H1 (cell line): ENCODE data around the gene ARID3B. TPM values are rescaled to one million over a fixed set of nuclear protein-coding genes. Genes with fewer than 3 reads are reported as not detected.

Experiments
- CTCF ChIA-PET: fragments of 300-600 bp; sonication (Branson Sonifier 250); formaldehyde crosslinking; loops from one replicate; lab custom pipeline; 2021; ENCODE audit not compliant: partially characterized antibody; lab: Charles Lee
- POLR2A ChIA-PET: fragments of 300-600 bp; sonication (Branson Sonifier 250); formaldehyde crosslinking; loops from one replicate; lab custom pipeline; 2021; ENCODE audit warnings: inconsistent platforms; ENCODE audit not compliant: partially characterized antibody; lab: Charles Lee
- DNase-seq, 2 experiments: peaks; one replicate each; pipeline versions ENCODE4 v3.0.0 to v3.0.0-alpha.2; 2010 to 2022; ENCODE audit warnings: low spot score in 2 of 2, low read depth in 1 of 2, mixed read lengths in 1 of 2
- FAIRE-seq: peaks from 2 replicates; lab custom pipeline; 2011; peaks lifted over from hg19 to GRCh38; lab: Jason Lieb, UNC
- H2AFZ ChIP-seq: 2 replicates; pipeline ENCODE4 v1.8.1; 2012; ENCODE audit warnings: low read length, inconsistent platforms
- H2AK5ac ChIP-seq: 2 replicates; pipeline ENCODE4 v1.6.1; 2013; ENCODE audit warnings: low read depth, low read length
- H2BK120ac ChIP-seq: replicated peaks from 2 replicates; pipeline ENCODE3; 2013; ENCODE audit warnings: low read depth, low read length, inconsistent platforms
- H2BK12ac ChIP-seq: 2 replicates; pipeline ENCODE4 v1.6.1; 2013; ENCODE audit warnings: low read depth, low read length
- H2BK15ac ChIP-seq: 2 replicates; pipeline ENCODE4 v1.6.1; 2013; ENCODE audit warnings: low read length
- H2BK20ac ChIP-seq: 2 replicates; pipeline ENCODE4 v1.6.1; 2013; ENCODE audit warnings: low read length
- H2BK5ac ChIP-seq: 2 replicates; pipeline ENCODE4 v1.6.1; 2013; ENCODE audit warnings: low read depth, low read length
- H3K14ac ChIP-seq: 2 replicates; pipeline ENCODE4 v1.6.1; 2013; ENCODE audit warnings: inconsistent platforms; ENCODE audit not compliant: insufficient read length
- H3K18ac ChIP-seq: 2 replicates; pipeline ENCODE4 v1.6.1; 2013; ENCODE audit warnings: low read length; ENCODE audit errors: extremely low read depth
- H3K23ac ChIP-seq: 2 replicates; pipeline ENCODE4 v1.6.1; 2013; ENCODE audit warnings: inconsistent platforms; ENCODE audit not compliant: insufficient read length
- H3K23me2 ChIP-seq: 2 replicates; pipeline ENCODE4 v1.6.1; 2013; ENCODE audit warnings: low read depth, low read length
- H3K27ac ChIP-seq: 2 replicates; pipeline ENCODE4 v1.6.1; 2011; ENCODE audit warnings: low read depth, low read length, inconsistent platforms
- H3K27me3 ChIP-seq, 4 experiments: replicated peaks in 1 of 4; 1 replicate in 1 of 4; 2 replicates in 3 of 4; pipeline versions ENCODE4 v1.6.1 to v1.8.1; 2011 to 2013; ENCODE audit warnings: low read length in 3 of 4, mild to moderate bottlenecking in 3 of 4, inconsistent platforms in 2 of 4, mixed read lengths in 2 of 4, moderate library complexity in 1 of 4; ENCODE audit not compliant: control insufficient read depth in 3 of 4, insufficient read depth in 3 of 4; ENCODE audit errors: extremely low read depth in 1 of 4
- H3K36me3 ChIP-seq, 4 experiments: 2 replicates each; pipeline versions ENCODE4 v1.6.1 to v1.8.1; 2011 to 2013; ENCODE audit warnings: mild to moderate bottlenecking in 4 of 4, low read length in 3 of 4, moderate library complexity in 2 of 4, control low read depth in 1 of 4, inconsistent platforms in 1 of 4; ENCODE audit not compliant: insufficient read depth in 4 of 4, control insufficient read depth in 2 of 4
- H3K4ac ChIP-seq: replicated peaks from 2 replicates; pipeline ENCODE3; 2013; ENCODE audit warnings: low read length, low read depth, mixed read lengths, inconsistent platforms; ENCODE audit not compliant: insufficient read length
- H3K4me1 ChIP-seq, 4 experiments: replicated peaks in 1 of 4; 1 replicate in 1 of 4; 2 replicates in 3 of 4; pipeline versions ENCODE4 v1.6.1 to v1.8.1; 2011 to 2013; ENCODE audit warnings: low read length in 3 of 4, inconsistent platforms in 2 of 4, mixed read lengths in 1 of 4; ENCODE audit not compliant: insufficient read depth in 4 of 4, control insufficient read depth in 3 of 4
- H3K4me2 ChIP-seq, 2 experiments: 2 replicates each; pipeline versions ENCODE4 v1.6.1 to v1.8.1; 2011 to 2013; ENCODE audit warnings: low read depth in 2 of 2, low read length in 2 of 2, control low read depth in 1 of 2, inconsistent platforms in 1 of 2, mild to moderate bottlenecking in 1 of 2; ENCODE audit not compliant: insufficient read depth in 1 of 2
- H3K4me3 ChIP-seq, 4 experiments: fragments of 200-600, 300-600 bp in 1 of 4; sonication (generic), shearing (Covaris generic), sonication (Bioruptor Twin) in 1 of 4; 2 replicates each; pipeline versions ENCODE4 v1.5.1 to v1.8.1; 2011 to 2016; ENCODE audit warnings: low read length in 4 of 4, low read depth in 3 of 4, control low read depth in 2 of 4, inconsistent platforms in 2 of 4, mild to moderate bottlenecking in 2 of 4, mixed read lengths in 1 of 4, moderate library complexity in 1 of 4; ENCODE audit not compliant: insufficient read depth in 2 of 4; ENCODE audit errors: extremely low read depth in 1 of 4
- H3K56ac ChIP-seq: replicated peaks from 2 replicates; pipeline ENCODE3; 2013; ENCODE audit warnings: low read depth, mild to moderate bottlenecking, mixed read lengths, low read length, inconsistent platforms; ENCODE audit not compliant: insufficient read length
- H3K79me1 ChIP-seq: 2 replicates; pipeline ENCODE4 v1.6.1; 2013; ENCODE audit warnings: low read depth, low read length, control low read depth
- H3K79me2 ChIP-seq, 2 experiments: 2 replicates each; pipeline versions ENCODE4 v1.6.1 to v1.8.1; 2012 to 2013; ENCODE audit warnings: low read length in 2 of 2, mild to moderate bottlenecking in 2 of 2, inconsistent platforms in 1 of 2; ENCODE audit not compliant: insufficient read depth in 2 of 2, control insufficient read depth in 1 of 2
- H3K9ac ChIP-seq, 4 experiments: replicated peaks in 1 of 4; 1 replicate in 1 of 4; 2 replicates in 3 of 4; pipeline versions ENCODE4 v1.6.1 to v1.8.1; 2011 to 2013; ENCODE audit warnings: low read depth in 3 of 4, low read length in 3 of 4, control low read depth in 2 of 4, mild to moderate bottlenecking in 2 of 4, moderate library complexity in 2 of 4, inconsistent platforms in 1 of 4; ENCODE audit errors: extremely low read depth in 1 of 4
- H3K9me3 ChIP-seq, 2 experiments: 2 replicates each; pipeline versions ENCODE4 v1.6.1 to v1.8.1; 2012 to 2013; ENCODE audit warnings: mild to moderate bottlenecking in 2 of 2, moderate library complexity in 2 of 2, control low read depth in 1 of 2, inconsistent platforms in 1 of 2, low read depth in 1 of 2, low read length in 1 of 2, mixed read lengths in 1 of 2; ENCODE audit not compliant: insufficient read depth in 2 of 2
- H4K20me1 ChIP-seq, 2 experiments: replicated peaks in 1 of 2; 2 replicates each; pipeline versions ENCODE3 to v1.8.1; 2011 to 2013; ENCODE audit warnings: inconsistent platforms in 2 of 2, low read length in 2 of 2, mild to moderate bottlenecking in 1 of 2; ENCODE audit not compliant: insufficient read depth in 2 of 2, control insufficient read depth in 1 of 2
- H4K5ac ChIP-seq: 2 replicates; pipeline ENCODE4 v1.6.1; 2013; ENCODE audit warnings: low read length, low read depth, mixed read lengths, inconsistent platforms; ENCODE audit not compliant: insufficient read length
- H4K8ac ChIP-seq: 2 replicates; pipeline ENCODE4 v1.8.0; 2013; ENCODE audit warnings: mild to moderate bottlenecking, moderate library complexity, low read length, inconsistent platforms; ENCODE audit not compliant: insufficient read depth; ENCODE audit errors: extremely low read depth
- H4K91ac ChIP-seq: replicated peaks from 2 replicates; pipeline ENCODE3; 2013; ENCODE audit warnings: low read length, mixed read lengths, inconsistent platforms; ENCODE audit not compliant: insufficient read length
- CBX8 ChIP-seq: fragments of 300-800, 300-1000 bp; sonication (generic); IDR thresholded peaks from 2 replicates; pipeline ENCODE4 v1.7.1; 2016; ENCODE audit warnings: low read depth, low read length, borderline replicate concordance
- CREB1 ChIP-seq: IDR thresholded peaks from 2 replicates; pipeline ENCODE4 v1.6.1; 2012; ENCODE audit warnings: inconsistent platforms
- CTBP2 ChIP-seq: IDR thresholded peaks from 2 replicates; pipeline ENCODE4 v1.7.0; 2011; ENCODE audit warnings: borderline replicate concordance, mild to moderate bottlenecking, moderate library complexity, mixed read lengths, low read length; ENCODE audit not compliant: insufficient read depth, insufficient read length
- EP300 ChIP-seq, 2 experiments: IDR thresholded peaks; 1 replicate in 1 of 2; 2 replicates in 1 of 2; pipeline ENCODE4 v1.6.1; 2011 to 2012; ENCODE audit warnings: low read depth in 2 of 2, low read length in 2 of 2, mild to moderate bottlenecking in 2 of 2, borderline replicate concordance in 1 of 2, inconsistent platforms in 1 of 2, moderate library complexity in 1 of 2
- NANOG ChIP-seq: IDR thresholded peaks from 2 replicates; pipeline ENCODE4 v1.6.1; 2011; ENCODE audit warnings: low read length, low read depth, mild to moderate bottlenecking, inconsistent platforms; ENCODE audit not compliant: insufficient read depth, poor library complexity, severe bottlenecking
- SUZ12 ChIP-seq: fragments of 200-600 bp; sonication (generic); IDR thresholded peaks from 2 replicates; pipeline ENCODE4 v1.6.1; 2012; ENCODE audit warnings: mild to moderate bottlenecking, inconsistent platforms, low read length, moderate library complexity, mixed read lengths
- WGBS, 2 experiments: shearing (Covaris generic) in 1 of 2; methylation state at CpG; one replicate each; pipeline versions ENCODE4 v1.1.6 to v1.1.7; 2013 to 2015; ENCODE audit warnings: low lambda C conversion rate in 2 of 2, mixed read lengths in 2 of 2, inconsistent platforms in 1 of 2, low coverage in 1 of 2, missing lambda C conversion rate in 1 of 2; ENCODE audit not compliant: insufficient replicate concordance in 2 of 2, insufficient coverage in 1 of 2, insufficient read length in 1 of 2; ENCODE audit errors: extremely low coverage in 1 of 2, missing lambda C conversion rate in 1 of 2; 5-methylcytosine and 5-hydroxymethylcytosine counted together
- polyA plus RNA-seq, 7 experiments: library from polyadenylated mRNA; depleted of rRNA in 3 of 7; stranded (reverse) in 5 of 7; unstranded in 2 of 7; fragments of >200 nt in 5 of 7; fragments of 200-250 nt in 2 of 7; gene quantifications; 1 replicate in 5 of 7; 2 replicates in 1 of 7; 4 replicates in 1 of 7; pipeline versions ENCODE4 v1.2.1 to v1.2.3, GENCODE V29; 2011 to 2013; ENCODE audit warnings: missing spikeins in 2 of 7, mixed read lengths in 2 of 7
- total RNA-seq: library from RNA; stranded (reverse); fragmentation: NEBNext Ultra II Directional; extraction: Animal tissue kit (Norgen Biotek cat#: 25700); gene quantifications from 2 replicates; pipeline ENCODE4 v1.2.1, GENCODE V29; 2021
- TF ChIP-seq, protein P1 (sequence below): IDR thresholded peaks from 2 replicates; pipeline ENCODE4 v1.6.1; 2011; ENCODE audit warnings: low read length, improper control_type of control experiment
- TF ChIP-seq, protein P2 (sequence below): IDR thresholded peaks from 2 replicates; pipeline ENCODE4 v1.6.1; 2012; ENCODE audit warnings: inconsistent platforms
- TF ChIP-seq, protein P3 (sequence below), 3 experiments: IDR thresholded peaks; 1 replicate in 2 of 3; 2 replicates in 1 of 3; pipeline versions ENCODE4 v1.5.1 to v1.6.1; 2011; ENCODE audit warnings: low read length in 3 of 3, mild to moderate bottlenecking in 3 of 3, inconsistent platforms in 2 of 3, low read depth in 1 of 3, moderate library complexity in 1 of 3; ENCODE audit not compliant: insufficient read depth in 1 of 3; ENCODE audit errors: control extremely low read depth in 1 of 3

The ARID3B gene
- total and polyA plus RNA-seq, 2 of the 8 experiments (the other 6 are each of a cell fraction or from before 2014, with no cell fraction given): 81.0 to 115 TPM

GRCh38 chr15:74628949-74629348 is 87.9 kb downstream of the ARID3B start:
- 87% methylated on average over 5 of the region's 5 CpGs; no CpG with 5 or more reads in 1 of the 2 experiments for WGBS, 2 experiments
- H3K9me3 ChIP-seq: no peaks in the 10 kb centered on the region
- FAIRE-seq (no peak), DNase-seq (no peak)
- no peak overlapping the region for H4K91ac ChIP-seq
- H3K79me1 ChIP-seq: no peaks in the 10 kb centered on the region; the same call in 1 of the 2 replicates
- H2AK5ac ChIP-seq: no peak overlapping the region
- no peak overlapping the region for H4K5ac ChIP-seq
- no peak overlapping the region for H3K56ac ChIP-seq
- H3K14ac ChIP-seq: no peak overlapping the region
- peaks cover 8 to 31% of the 10 kb centered on the region in 2 experiments for H4K20me1 ChIP-seq
- H3K23me2 ChIP-seq: no peaks in the 10 kb centered on the region
- no peak overlapping the region for H2BK12ac ChIP-seq
- H2BK15ac ChIP-seq: no peak overlapping the region
- H2BK5ac ChIP-seq: no peak overlapping the region
- H3K27ac ChIP-seq: no peak overlapping the region
- POLR2A ChIA-PET: interaction anchor here (0.6 to 6.5 kb wide), 6 partner anchors 13 to 188 kb away, joined by 3 to 38 read pairs (median 3); partner anchors contain the start of gene CLK3
- no peak overlapping the region for H2BK20ac ChIP-seq
- CTCF ChIA-PET: interaction anchor here (1.2 to 37.5 kb wide), 5 partner anchors 11 to 146 kb away, joined by 3 to 1439 read pairs (median 5); partner anchors contain the start of genes CSK and CYP1A2
- H3K4me1 ChIP-seq: no peaks in the 10 kb centered on the region
- no peak overlapping the region for H3K4me2 ChIP-seq
- H3K9ac ChIP-seq: no peak overlapping the region
- H3K23ac ChIP-seq: no peak overlapping the region
- peaks cover 44 to 70% (median 55%) of the 10 kb centered on the region in 4 experiments for H3K36me3 ChIP-seq
- H2AFZ ChIP-seq: no peak overlapping the region
- no peak overlapping the region for H4K8ac ChIP-seq
- H3K4ac ChIP-seq: no peak overlapping the region
- H3K4me3 ChIP-seq: no peak overlapping the region
- no peaks in the 10 kb centered on the region for H3K27me3 ChIP-seq
- H3K18ac ChIP-seq: no peak overlapping the region
- H3K79me2 ChIP-seq: no peaks in the 10 kb centered on the region
- H2BK120ac ChIP-seq: no peak overlapping the region
- TF ChIP-seq, protein P1, sequence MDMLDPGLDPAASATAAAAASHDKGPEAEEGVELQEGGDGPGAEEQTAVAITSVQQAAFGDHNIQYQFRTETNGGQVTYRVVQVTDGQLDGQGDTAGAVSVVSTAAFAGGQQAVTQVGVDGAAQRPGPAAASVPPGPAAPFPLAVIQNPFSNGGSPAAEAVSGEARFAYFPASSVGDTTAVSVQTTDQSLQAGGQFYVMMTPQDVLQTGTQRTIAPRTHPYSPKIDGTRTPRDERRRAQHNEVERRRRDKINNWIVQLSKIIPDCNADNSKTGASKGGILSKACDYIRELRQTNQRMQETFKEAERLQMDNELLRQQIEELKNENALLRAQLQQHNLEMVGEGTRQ: no peak
- TF ChIP-seq NANOG (no peak), CBX8 (no peak), CREB1 (no peak), CTBP2 (no peak), EP300 (IDR thresholded peaks at IDR 0.05; ENCODE audit: borderline replicate concordance in 1 of 2, low read depth in 2 of 2, low read length in 2 of 2) (no peak), SUZ12 (no peak)
- TF ChIP-seq, protein P2, sequence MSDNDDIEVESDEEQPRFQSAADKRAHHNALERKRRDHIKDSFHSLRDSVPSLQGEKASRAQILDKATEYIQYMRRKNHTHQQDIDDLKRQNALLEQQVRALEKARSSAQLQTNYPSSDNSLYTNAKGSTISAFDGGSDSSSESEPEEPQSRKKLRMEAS: no peak
- TF ChIP-seq, protein P3, sequence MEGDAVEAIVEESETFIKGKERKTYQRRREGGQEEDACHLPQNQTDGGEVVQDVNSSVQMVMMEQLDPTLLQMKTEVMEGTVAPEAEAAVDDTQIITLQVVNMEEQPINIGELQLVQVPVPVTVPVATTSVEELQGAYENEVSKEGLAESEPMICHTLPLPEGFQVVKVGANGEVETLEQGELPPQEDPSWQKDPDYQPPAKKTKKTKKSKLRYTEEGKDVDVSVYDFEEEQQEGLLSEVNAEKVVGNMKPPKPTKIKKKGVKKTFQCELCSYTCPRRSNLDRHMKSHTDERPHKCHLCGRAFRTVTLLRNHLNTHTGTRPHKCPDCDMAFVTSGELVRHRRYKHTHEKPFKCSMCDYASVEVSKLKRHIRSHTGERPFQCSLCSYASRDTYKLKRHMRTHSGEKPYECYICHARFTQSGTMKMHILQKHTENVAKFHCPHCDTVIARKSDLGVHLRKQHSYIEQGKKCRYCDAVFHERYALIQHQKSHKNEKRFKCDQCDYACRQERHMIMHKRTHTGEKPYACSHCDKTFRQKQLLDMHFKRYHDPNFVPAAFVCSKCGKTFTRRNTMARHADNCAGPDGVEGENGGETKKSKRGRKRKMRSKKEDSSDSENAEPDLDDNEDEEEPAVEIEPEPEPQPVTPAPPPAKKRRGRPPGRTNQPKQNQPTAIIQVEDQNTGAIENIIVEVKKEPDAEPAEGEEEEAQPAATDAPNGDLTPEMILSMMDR (IDR thresholded peaks at IDR 0.05; ENCODE audit: control extremely low read depth in 1 of 3, insufficient read depth in 1 of 3, low read depth in 1 of 3, low read length in 3 of 3): no peak
